AG08396 (cell line): ENCODE results near the gene BAAT.
"Not testable (repeated sequence)": the region's sequence is repeated elsewhere in the genome, so short reads cannot be mapped to it uniquely, and the experiment has no call there.

ENCODE experiments used
- DNase-seq: peaks from one replicate; pipeline ENCODE4 v3.0.0; 2012; ENCODE audit warnings: low spot score, mixed read lengths

Gene BAAT

DNA sequence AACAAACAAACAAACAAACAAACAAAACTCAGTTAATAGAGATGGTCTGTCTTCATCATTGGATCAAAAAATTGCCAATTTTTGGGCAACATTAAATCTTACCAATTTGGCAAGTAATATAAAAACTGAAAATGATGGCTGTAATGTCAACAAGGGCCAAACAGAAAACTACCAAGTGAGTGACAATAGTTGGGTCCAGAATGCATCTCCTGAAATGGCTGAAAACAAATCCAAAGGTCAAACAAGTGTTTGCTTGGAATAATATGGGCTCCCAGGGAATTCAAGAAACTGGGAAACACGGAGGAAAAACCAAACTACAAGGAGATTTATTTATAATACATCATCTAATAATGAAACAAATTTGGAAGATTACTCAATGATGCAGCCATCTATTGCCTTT, 25.1 kb downstream of the BAAT start:
- no peak for DNase-seq

- no peak for DNase-seq
These were observed 28.2 kb downstream of the BAAT start for GRCh38 chr9:101356619-101357018.

- no peak for DNase-seq
These were observed 29.8 kb downstream of the BAAT start for GRCh38 chr9:101354765-101355708.

DNA sequence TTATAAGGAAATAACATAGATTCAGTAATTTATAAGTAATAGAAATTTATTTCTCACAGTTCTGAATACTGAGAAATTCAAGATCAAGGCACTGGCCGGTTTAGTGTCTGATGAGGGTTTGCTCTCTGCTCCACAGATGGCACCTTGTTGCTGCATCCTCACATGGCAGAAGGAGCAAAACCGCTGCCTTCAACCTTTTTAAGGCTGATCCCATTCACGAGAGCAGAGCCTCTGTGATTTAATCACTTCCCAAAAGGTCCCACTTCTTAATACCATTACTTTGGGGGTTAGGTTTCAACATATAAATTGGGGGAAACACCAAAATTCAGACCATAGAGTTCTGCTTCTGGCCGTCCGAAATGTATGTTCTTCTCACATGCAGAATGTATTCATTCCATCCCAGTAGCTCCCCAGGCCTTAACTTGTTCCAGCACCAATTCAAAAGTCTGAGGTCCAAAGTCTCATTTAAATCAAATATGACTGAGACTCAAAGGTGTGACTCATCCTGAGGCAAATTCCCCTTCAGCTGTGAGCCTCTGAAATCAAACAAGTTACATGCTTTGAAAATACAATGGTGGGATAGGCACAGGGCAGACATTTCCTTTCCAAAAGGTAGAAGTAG, 30.6 kb downstream of the BAAT start:
- DNase-seq = no peak

DNA sequence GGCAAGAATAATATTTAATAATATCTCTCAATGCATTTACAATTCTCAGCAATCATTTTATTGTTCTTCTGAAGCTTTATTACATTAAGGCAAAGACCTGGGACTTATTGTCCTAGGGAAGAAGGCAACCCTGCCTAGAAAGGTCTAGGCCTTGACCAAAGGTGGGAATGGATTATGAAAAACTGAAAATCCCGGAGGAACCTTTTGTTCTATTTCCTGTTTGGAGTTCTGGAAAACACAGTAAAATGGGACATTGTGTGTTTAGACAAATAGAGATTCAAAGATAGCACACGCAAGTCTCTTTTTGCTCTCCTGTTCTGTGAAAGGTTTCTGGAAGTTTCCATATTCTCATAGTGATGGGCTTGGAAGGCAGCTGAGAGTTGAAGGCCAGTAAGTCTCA, 31.1 kb downstream of the BAAT start:
- no peak for DNase-seq

DNA sequence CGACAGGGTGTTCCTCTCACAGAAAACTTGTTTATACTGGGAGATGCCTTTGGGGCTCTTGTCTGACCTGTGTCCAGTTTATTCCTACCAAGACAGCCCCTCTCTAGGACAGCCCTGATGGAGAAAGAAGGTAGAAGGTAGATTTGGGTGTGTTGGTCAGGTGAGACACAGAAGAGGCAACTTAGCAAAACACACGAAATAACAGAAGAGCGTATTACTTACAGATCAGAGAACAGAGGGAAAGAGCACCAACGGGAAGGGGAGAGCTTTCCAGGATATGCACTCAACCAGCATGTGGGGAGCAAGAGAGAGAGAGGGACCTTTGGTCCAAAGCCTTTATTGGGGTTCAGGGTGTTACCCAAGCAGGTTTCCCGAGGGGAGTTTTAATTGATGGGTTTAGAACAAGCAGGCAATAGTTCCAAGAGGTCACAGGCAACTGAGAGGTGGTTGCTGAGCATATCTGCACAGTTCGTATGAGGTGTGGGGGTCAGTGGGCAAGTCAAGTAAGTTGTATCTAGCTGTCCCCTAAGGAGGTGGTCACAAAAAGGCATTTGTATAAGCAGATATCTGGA, 31.8 kb downstream of the BAAT start:
- no peak for DNase-seq

- DNase-seq = no peak
These were observed 34.5 kb downstream of the BAAT start for GRCh38 chr9:101350285-101350684.

DNA sequence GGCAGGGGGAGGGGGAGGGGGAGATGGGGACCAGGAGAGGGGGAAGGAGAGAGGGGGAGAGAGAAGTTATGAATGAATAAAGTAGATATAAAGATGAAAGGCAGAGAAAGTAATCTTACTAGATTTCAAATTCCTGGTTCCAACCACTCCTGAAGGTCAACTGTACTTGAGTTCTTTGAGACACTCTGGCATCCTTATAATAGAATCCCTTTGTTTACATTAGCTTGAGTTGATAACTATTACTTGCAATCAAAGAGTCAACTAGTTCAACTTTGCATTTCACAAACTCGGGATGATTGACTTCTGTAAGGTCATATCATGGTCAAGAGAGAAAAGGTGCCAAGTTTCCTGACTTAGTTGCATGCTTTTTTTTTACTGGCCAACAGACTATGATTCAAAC, 42.2 kb downstream of the BAAT start:
- DNase-seq = no peak

- no peak for DNase-seq
These were observed 42.8 kb downstream of the BAAT start for GRCh38 chr9:101341958-101342357.

- no peak for DNase-seq
These were observed 47.6 kb downstream of the BAAT start for GRCh38 chr9:101337237-101337636.

- DNase-seq = no peak
These were observed 48.7 kb downstream of the BAAT start for GRCh38 chr9:101336091-101336490.

DNA sequence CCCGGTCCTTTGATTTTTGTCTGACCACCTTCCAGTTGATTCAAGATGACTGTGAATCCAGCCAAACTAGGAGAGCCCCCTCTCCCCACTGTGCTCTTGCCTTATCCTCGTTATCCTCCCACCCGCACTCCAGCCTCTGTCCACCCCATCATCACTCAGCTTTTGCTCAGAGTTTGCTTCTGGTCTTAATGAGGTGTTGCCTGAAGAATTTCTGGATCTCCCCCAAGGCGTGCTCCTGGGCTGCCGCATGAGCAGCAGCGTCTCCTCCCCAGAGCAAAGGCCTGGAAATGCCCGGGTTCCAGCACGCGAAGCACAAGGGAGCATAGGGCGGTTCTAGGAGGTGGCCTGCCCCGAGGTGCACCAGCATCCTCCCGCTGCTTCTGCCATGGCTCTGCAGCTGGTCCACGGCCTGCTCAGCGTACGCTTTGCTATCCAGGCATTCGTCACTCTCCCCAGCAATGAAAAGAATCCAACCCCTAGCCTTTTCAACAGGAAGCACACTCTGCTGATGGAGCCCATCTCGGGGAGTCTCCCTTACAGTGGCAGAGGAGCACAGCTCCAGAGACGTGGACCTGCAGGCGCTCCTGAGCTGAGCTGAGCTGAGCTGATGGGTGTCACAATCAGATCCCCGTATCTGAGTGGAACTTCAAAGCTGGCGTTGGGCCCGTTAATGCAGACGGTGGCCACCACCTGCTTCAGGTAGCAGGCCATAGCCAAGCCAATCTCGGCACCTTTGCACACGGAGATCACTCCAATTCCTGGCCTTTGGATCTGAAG, 50.7 kb downstream of the BAAT start:
- DNase-seq = peak; percentile 4

GRCh38 chr9:101333490-101333889, 51.3 kb downstream of the BAAT start:
- no peak for DNase-seq

DNA sequence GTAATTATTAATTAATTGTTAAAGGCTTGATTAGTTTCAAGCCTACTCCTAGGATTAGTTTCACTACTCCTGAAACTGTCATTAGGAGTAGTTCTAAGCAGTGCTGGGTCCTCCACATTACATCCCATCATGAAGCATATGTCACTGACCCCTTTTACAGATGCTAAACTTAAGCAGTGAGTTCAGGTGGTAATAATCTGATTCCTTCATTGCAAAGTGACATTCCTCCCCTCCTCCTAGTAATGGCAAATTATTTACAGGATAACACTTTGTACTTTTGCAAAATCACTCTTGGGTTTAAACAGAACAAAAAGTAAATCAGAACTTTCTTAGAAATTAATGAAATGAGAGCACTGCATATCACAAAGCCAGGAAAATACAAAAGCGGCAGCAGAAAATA, 52.4 kb downstream of the BAAT start:
- DNase-seq = no peak

DNA sequence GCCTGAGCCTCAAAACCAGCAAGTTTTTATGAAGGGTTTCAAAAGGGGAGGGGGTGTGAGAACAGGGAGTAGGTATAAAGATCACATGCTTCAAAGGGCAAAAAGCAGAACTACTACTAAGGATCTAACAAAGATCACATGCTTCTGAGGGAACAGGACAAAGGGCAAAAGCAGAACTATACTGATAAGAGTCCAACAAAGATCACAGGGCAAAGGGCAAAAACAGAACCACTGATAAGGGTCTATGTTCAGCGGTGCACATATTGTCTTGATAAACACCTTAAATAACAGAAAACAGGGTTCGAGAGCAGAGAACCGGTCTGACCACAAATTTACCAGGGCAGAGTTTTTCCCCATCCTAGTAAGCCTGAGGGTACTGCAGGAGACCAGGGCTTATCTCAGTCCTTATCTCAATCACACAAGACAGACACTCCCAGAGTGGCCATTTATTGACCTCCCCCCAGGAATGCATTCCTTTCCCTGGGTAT, 57.3 kb downstream of the BAAT start:
- DNase-seq = not testable (repeated sequence)

- no peak for DNase-seq
These were observed 58.3 kb downstream of the BAAT start for GRCh38 chr9:101326501-101326900.

GRCh38 chr9:101326035-101326434, 58.8 kb downstream of the BAAT start:
- no peak for DNase-seq

- DNase-seq = no peak
These were observed 59.8 kb downstream of the BAAT start for GRCh38 chr9:101325053-101325452.

DNA sequence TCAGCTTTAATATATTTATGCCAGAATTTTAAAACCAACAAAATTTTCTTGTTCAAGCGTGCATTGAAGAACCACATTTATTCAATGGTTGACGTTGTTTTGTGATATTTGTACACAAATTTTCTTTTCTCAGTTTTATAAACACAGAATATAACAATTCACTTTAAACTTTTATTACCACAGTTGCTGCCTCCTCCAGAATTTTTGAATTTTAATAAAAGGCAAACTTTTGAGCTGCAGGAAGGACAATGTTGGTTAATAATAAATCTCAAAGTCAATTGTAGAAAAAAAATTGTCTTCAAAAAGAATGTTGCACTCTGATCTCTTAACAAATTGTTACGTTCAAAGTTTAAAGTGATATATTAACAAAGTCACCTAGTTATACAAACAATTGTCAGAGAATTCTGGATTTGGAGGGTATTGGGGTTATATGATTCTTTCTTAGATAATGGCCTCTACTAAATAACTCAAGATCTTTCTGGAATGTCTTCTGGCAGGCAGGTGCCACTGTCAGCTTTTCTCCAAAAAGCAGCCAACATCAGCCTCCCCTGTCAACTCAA, 60.5 kb downstream of the BAAT start:
- no peak for DNase-seq

DNA sequence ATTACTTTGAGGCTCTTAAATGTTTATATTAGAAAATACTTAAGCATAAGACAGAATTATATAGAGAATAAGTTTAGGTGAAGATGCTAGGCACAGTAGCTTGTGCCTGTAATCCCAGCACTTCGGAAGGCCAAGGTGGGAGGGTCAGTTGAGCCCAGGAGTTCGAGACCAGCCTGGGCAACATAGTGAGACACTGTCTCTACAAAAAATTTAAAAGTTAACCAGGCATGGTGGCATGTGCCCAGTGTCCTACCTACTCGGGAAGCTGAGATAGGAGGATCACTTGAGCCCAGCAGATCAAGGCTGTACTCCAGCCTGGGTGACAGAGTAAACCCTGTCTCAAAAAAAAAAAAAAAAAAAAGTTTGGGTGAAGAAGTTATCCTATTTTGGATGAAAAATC, 61.7 kb downstream of the BAAT start:
- no peak for DNase-seq

- DNase-seq = no peak
These were observed 67.1 kb downstream of the BAAT start for GRCh38 chr9:101317735-101318134.

GRCh38 chr9:101315112-101315450, 69.7 kb downstream of the BAAT start:
- DNase-seq = no peak
